HepG2 (cell line): ENCODE measurements around the gene KMT2B. TPM values are rescaled to one million over a fixed set of nuclear protein-coding genes. Genes with fewer than 3 reads are reported as not detected.

Source experiments
- BCLAF1 ChIP-seq: fragments of 450-650 bp; IDR thresholded peaks from 2 replicates; pipeline ENCODE4 v1.6.1; 2017; ENCODE audit warnings: mild to moderate bottlenecking
- ETS1 ChIP-seq: sonication (generic); formaldehyde crosslinking; IDR thresholded peaks from 2 replicates; pipeline ENCODE4 v1.4.0; 2020; ENCODE audit warnings: missing genetic modification reagents
- GABPA ChIP-seq, 2 experiments: IDR thresholded peaks; 2 replicates each; pipeline ENCODE4 v1.6.1; 2011 to 2016; ENCODE audit warnings: low read depth in 2 of 2, low read length in 1 of 2, missing biosample characterization in 1 of 2, missing genetic modification characterization in 1 of 2
- GABPB1 ChIP-seq: IDR thresholded peaks from 2 replicates; pipeline ENCODE4 v1.6.1; 2016; ENCODE audit warnings: mild to moderate bottlenecking, missing genetic modification reagents, moderate library complexity, missing compliant biosample characterization
- GZF1 ChIP-seq: sonication (generic); formaldehyde crosslinking; IDR thresholded peaks from 2 replicates; pipeline ENCODE4 v1.5.1; 2020; ENCODE audit warnings: mild to moderate bottlenecking, missing genetic modification reagents
- KLF13 ChIP-seq: sonication (generic); formaldehyde crosslinking; IDR thresholded peaks from 2 replicates; pipeline ENCODE4 v1.4.0; 2020; ENCODE audit warnings: mild to moderate bottlenecking, missing genetic modification reagents
- NCOA2 ChIP-seq: sonication (generic); formaldehyde crosslinking; IDR thresholded peaks from 2 replicates; pipeline ENCODE4 v1.8.0; 2022; ENCODE audit warnings: inconsistent platforms
- RAD21 ChIP-seq: fragments of 450-650 bp; formaldehyde crosslinking; IDR thresholded peaks from 2 replicates; pipeline ENCODE4 v1.5.0; 2020; ENCODE audit warnings: mild to moderate bottlenecking
- RXRB ChIP-seq: IDR thresholded peaks from 2 replicates; pipeline ENCODE4 v1.6.1; 2016; ENCODE audit warnings: borderline replicate concordance, missing genetic modification reagents, missing compliant biosample characterization
- SATB2 ChIP-seq: sonication (generic); formaldehyde crosslinking; IDR thresholded peaks from 2 replicates; pipeline ENCODE4 v1.5.0; 2020; ENCODE audit warnings: missing genetic modification reagents
- TEF ChIP-seq: sonication (generic); formaldehyde crosslinking; IDR thresholded peaks from 2 replicates; pipeline ENCODE4 v1.5.0; 2020; ENCODE audit warnings: missing genetic modification reagents
- TMF1 ChIP-seq: sonication (generic); formaldehyde crosslinking; IDR thresholded peaks from 2 replicates; pipeline ENCODE4 v1.8.1; 2022; ENCODE audit warnings: low read depth, missing genetic modification reagents
- ZNF333 ChIP-seq: sonication (generic); formaldehyde crosslinking; IDR thresholded peaks from 2 replicates; pipeline ENCODE4 v1.4.0; 2020; ENCODE audit warnings: mild to moderate bottlenecking, missing genetic modification reagents, borderline replicate concordance
- ZNF441 ChIP-seq: sonication (generic); formaldehyde crosslinking; IDR thresholded peaks from 2 replicates; pipeline ENCODE4 v1.7.0; 2021; ENCODE audit warnings: missing genetic modification reagents, borderline replicate concordance
- ZNF619 ChIP-seq: sonication (generic); formaldehyde crosslinking; IDR thresholded peaks from 2 replicates; pipeline ENCODE4 v1.4.0; 2020; ENCODE audit warnings: mild to moderate bottlenecking, missing genetic modification reagents
- polyA plus RNA-seq, 8 experiments: library from polyadenylated mRNA; depleted of rRNA in 3 of 8; stranded (reverse) in 7 of 8; unstranded in 1 of 8; fragments of >200 nt; fragmentation: Illumina TruSeq in 4 of 8; extraction: Trizol in 4 of 8; gene quantifications; 2 replicates each; pipeline versions ENCODE4 v1.2.1 to v1.2.3, GENCODE V29; 2011 to 2016; ENCODE audit warnings: low read depth in 4 of 8, missing spikeins in 1 of 8, mixed read lengths in 1 of 8; ENCODE audit not compliant: insufficient read depth in 1 of 8
- total RNA-seq, 5 experiments: library from RNA; depleted of rRNA; stranded (reverse); fragments of >200 nt; fragmentation: Illumina TruSeq; extraction: Trizol; gene quantifications; 2 replicates each; pipeline ENCODE4 v1.2.3, GENCODE V29; 2016; ENCODE audit warnings: low read depth in 1 of 5
- TF ChIP-seq, protein P1 (sequence below): sonication (generic); formaldehyde crosslinking; IDR thresholded peaks from 2 replicates; pipeline ENCODE4 v1.8.0; 2023; ENCODE audit warnings: mild to moderate bottlenecking, missing genetic modification reagents
- TF ChIP-seq, protein P2 (sequence below): sonication (generic); formaldehyde crosslinking; IDR thresholded peaks from 2 replicates; pipeline ENCODE4 v1.5.0; 2020; ENCODE audit warnings: mild to moderate bottlenecking, missing genetic modification reagents, moderate library complexity
- TF ChIP-seq, protein P3 (sequence below): sonication (generic); formaldehyde crosslinking; IDR thresholded peaks from 2 replicates; pipeline ENCODE4 v1.5.1; 2020; ENCODE audit warnings: missing genetic modification reagents, mild to moderate bottlenecking, borderline replicate concordance

Gene KMT2B
- total and polyA plus RNA-seq, 2 of the 13 experiments (the other 11 are each of a cell fraction or from before 2014, with no cell fraction given) = 6.2 to 16.9 TPM

DNA sequence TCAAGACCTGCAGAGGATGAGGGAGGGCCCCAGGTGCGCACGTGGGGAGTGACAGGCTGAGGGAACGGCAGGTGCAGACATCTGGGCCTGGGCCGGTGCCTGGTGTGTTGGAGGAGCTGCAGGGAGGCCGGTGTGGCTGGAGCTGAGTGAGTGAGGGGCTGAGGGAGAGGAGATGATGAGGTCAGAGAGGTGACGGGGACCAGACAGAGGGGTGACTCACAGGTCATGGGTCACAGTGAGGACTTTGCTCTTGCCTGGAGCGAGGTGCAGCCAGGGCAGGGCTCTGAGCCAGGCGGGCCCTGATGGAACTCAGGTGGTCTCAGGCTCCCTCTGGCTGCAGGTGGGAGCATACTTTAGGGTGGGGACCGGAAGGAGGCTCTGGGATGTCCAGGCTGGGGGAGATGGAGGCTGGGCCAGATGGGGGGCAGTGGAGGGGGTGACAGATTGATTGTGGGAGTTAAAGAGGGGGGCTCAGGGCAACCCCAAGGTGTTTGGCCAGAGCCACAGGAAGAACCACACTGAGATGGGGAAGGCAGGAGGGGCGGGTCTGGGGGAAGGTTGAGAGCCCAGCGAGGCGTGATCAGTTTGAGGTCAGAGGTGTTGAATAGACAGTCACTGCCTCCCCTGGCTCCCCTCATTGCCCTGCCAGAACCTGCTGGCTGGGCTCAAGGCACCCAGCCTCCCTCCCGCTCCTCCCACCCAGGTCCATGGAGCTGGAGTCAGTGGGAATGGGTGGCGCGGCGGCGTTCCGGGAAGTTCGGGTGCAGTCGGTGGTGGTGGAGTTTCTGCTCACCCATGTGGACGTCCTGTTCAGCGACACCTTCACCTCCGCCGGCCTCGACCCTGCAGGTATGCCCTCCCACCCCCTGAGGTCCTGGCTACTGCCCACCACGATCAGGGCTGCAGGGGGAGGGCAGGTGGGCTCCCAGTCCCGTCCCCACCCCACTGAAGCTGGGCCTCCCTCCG is 65.9 kb downstream of the KMT2B start (continued):
- TF ChIP-seq, protein P1, sequence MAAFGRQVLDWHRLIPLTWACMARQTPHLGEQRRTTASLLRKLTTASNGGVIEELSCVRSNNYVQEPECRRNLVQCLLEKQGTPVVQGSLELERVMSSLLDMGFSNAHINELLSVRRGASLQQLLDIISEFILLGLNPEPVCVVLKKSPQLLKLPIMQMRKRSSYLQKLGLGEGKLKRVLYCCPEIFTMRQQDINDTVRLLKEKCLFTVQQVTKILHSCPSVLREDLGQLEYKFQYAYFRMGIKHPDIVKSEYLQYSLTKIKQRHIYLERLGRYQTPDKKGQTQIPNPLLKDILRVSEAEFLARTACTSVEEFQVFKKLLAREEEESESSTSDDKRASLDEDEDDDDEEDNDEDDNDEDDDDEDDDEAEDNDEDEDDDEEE = no peak
- TF ChIP-seq, protein P2, sequence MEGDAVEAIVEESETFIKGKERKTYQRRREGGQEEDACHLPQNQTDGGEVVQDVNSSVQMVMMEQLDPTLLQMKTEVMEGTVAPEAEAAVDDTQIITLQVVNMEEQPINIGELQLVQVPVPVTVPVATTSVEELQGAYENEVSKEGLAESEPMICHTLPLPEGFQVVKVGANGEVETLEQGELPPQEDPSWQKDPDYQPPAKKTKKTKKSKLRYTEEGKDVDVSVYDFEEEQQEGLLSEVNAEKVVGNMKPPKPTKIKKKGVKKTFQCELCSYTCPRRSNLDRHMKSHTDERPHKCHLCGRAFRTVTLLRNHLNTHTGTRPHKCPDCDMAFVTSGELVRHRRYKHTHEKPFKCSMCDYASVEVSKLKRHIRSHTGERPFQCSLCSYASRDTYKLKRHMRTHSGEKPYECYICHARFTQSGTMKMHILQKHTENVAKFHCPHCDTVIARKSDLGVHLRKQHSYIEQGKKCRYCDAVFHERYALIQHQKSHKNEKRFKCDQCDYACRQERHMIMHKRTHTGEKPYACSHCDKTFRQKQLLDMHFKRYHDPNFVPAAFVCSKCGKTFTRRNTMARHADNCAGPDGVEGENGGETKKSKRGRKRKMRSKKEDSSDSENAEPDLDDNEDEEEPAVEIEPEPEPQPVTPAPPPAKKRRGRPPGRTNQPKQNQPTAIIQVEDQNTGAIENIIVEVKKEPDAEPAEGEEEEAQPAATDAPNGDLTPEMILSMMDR = peak; percentile 70
- no peak for TF ChIP-seq ZNF619 (CRISPR knock-in tag)
- no peak for TF ChIP-seq BCLAF1
- TF ChIP-seq, protein P3, sequence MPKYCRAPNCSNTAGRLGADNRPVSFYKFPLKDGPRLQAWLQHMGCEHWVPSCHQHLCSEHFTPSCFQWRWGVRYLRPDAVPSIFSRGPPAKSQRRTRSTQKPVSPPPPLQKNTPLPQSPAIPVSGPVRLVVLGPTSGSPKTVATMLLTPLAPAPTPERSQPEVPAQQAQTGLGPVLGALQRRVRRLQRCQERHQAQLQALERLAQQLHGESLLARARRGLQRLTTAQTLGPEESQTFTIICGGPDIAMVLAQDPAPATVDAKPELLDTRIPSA (CRISPR knock-in tag) = no peak
- TF ChIP-seq ETS1 (CRISPR knock-in tag) = no peak
- no peak for TF ChIP-seq NCOA2 (CRISPR knock-in tag)
- no peak for TF ChIP-seq GABPA (IDR thresholded peaks at IDR 0.05; ENCODE audit: low read depth, low read length)
- TF ChIP-seq GABPA (CRISPR knock-in tag; IDR thresholded peaks at IDR 0.05; ENCODE audit: low read depth) = peak; percentile 32; the same call in 1 of the 2 replicates
- TF ChIP-seq GZF1 = no peak
- TF ChIP-seq RXRB = peak; percentile 45; the same call in 1 of the 2 replicates
- TF ChIP-seq GABPB1 (CRISPR knock-in tag) = peak; percentile 44; the same call in 1 of the 2 replicates
- TF ChIP-seq TEF (CRISPR knock-in tag) = no peak
- TF ChIP-seq RAD21 (CRISPR knock-in tag) = peak; percentile 34; the same call in 1 of the 2 replicates
- TF ChIP-seq ZNF441 (CRISPR knock-in tag) = no peak
- no peak for TF ChIP-seq KLF13 (CRISPR knock-in tag)
- TF ChIP-seq TMF1 (CRISPR knock-in tag) = no peak
- no peak for TF ChIP-seq SATB2
- no peak for TF ChIP-seq ZNF333 (CRISPR knock-in tag)
